H9 (cell line): ENCODE data around the gene ICAM4. TPM values are rescaled to one million over a fixed set of nuclear protein-coding genes. Genes with fewer than 3 reads are reported as not detected.

Source experiments
- DNase-seq: peaks from one replicate; pipeline ENCODE4 v3.0.0-alpha.2; 2017
- H2AFZ ChIP-seq: one replicate; pipeline ENCODE4 v1.6.1; 2013; ENCODE audit warnings: mild to moderate bottlenecking, low read length, control low read depth, moderate library complexity
- H2AK5ac ChIP-seq: 2 replicates; pipeline ENCODE4 v1.6.1; 2013; ENCODE audit warnings: low read length, control low read depth, mixed read lengths; ENCODE audit not compliant: insufficient read length
- H2BK120ac ChIP-seq: one replicate; pipeline ENCODE4 v1.6.1; 2013; ENCODE audit warnings: low read depth, mild to moderate bottlenecking, low read length, control low read depth, inconsistent platforms; ENCODE audit not compliant: poor library complexity, severe bottlenecking
- H2BK12ac ChIP-seq: 2 replicates; pipeline ENCODE4 v1.6.1; 2013; ENCODE audit warnings: low read length, control low read depth, mixed read lengths, low read depth; ENCODE audit not compliant: insufficient read length
- H2BK15ac ChIP-seq: 2 replicates; pipeline ENCODE4 v1.6.1; 2013; ENCODE audit warnings: low read depth, low read length, control low read depth
- H2BK20ac ChIP-seq: one replicate; pipeline ENCODE4 v1.6.1; 2013; ENCODE audit warnings: low read depth, mild to moderate bottlenecking, low read length, control low read depth, inconsistent platforms; ENCODE audit not compliant: poor library complexity, severe bottlenecking
- H2BK5ac ChIP-seq: 2 replicates; pipeline ENCODE4 v1.6.1; 2013; ENCODE audit warnings: low read length, control low read depth, mixed read lengths; ENCODE audit not compliant: insufficient read length
- H3K14ac ChIP-seq: 2 replicates; pipeline ENCODE4 v1.6.1; 2013; ENCODE audit warnings: low read length, control low read depth; ENCODE audit not compliant: insufficient read depth
- H3K18ac ChIP-seq: 2 replicates; pipeline ENCODE4 v1.6.1; 2013; ENCODE audit warnings: low read depth, mild to moderate bottlenecking, mixed read lengths, low read length, control low read depth; ENCODE audit not compliant: insufficient read length
- H3K23ac ChIP-seq: 2 replicates; pipeline ENCODE4 v1.6.1; 2013; ENCODE audit warnings: low read length, control low read depth, mixed read lengths, low read depth; ENCODE audit not compliant: insufficient read length
- H3K23me2 ChIP-seq: 2 replicates; pipeline ENCODE4 v1.6.1; 2013; ENCODE audit warnings: low read depth, mild to moderate bottlenecking, mixed read lengths, low read length, control low read depth; ENCODE audit not compliant: insufficient read length, poor library complexity, severe bottlenecking
- H3K27ac ChIP-seq: 2 replicates; pipeline ENCODE4 v1.5.1; 2013; ENCODE audit warnings: low read length, control low read depth, mixed read lengths, low read depth; ENCODE audit not compliant: insufficient read length
- H3K27me3 ChIP-seq: 2 replicates; pipeline ENCODE4 v1.6.1; 2013; ENCODE audit warnings: low read length, control low read depth, inconsistent platforms; ENCODE audit not compliant: insufficient read depth
- H3K4ac ChIP-seq: 2 replicates; pipeline ENCODE4 v1.6.1; 2013; ENCODE audit warnings: low read depth, mild to moderate bottlenecking, control low read depth, inconsistent platforms, low read length, moderate library complexity
- H3K4me1 ChIP-seq: 2 replicates; pipeline ENCODE4 v1.6.1; 2013; ENCODE audit warnings: low read length, control low read depth, inconsistent platforms; ENCODE audit not compliant: insufficient read depth
- H3K4me2 ChIP-seq: 2 replicates; pipeline ENCODE4 v1.6.1; 2013; ENCODE audit warnings: low read length, control low read depth, mixed read lengths; ENCODE audit not compliant: insufficient read length, insufficient read depth
- H3K56ac ChIP-seq: 2 replicates; pipeline ENCODE4 v1.6.1; 2013; ENCODE audit warnings: low read depth, mild to moderate bottlenecking, mixed read lengths, low read length, control low read depth; ENCODE audit not compliant: insufficient read length
- H3K79me1 ChIP-seq: 2 replicates; pipeline ENCODE4 v1.6.1; 2013; ENCODE audit warnings: low read depth, mild to moderate bottlenecking, moderate library complexity, low read length, control low read depth, inconsistent platforms; ENCODE audit not compliant: insufficient read depth, poor library complexity, severe bottlenecking
- H3K79me2 ChIP-seq: 2 replicates; pipeline ENCODE4 v1.6.1; 2013; ENCODE audit warnings: low read length, control low read depth, inconsistent platforms; ENCODE audit not compliant: insufficient read depth
- H3K9ac ChIP-seq: 2 replicates; pipeline ENCODE4 v1.6.1; 2013; ENCODE audit warnings: low read length, control low read depth, mixed read lengths; ENCODE audit not compliant: insufficient read length; ENCODE audit errors: extremely low read depth
- H3K9me3 ChIP-seq: one replicate; pipeline ENCODE4 v1.6.1; 2013; ENCODE audit warnings: low read depth, low read length, inconsistent platforms; ENCODE audit not compliant: control insufficient read depth
- H3T11ph ChIP-seq: one replicate; pipeline ENCODE4 v1.6.1; 2013; ENCODE audit warnings: mild to moderate bottlenecking, low read length, control low read depth, inconsistent platforms
- H4K20me1 ChIP-seq: one replicate; pipeline ENCODE4 v1.6.1; 2013; ENCODE audit not compliant: control insufficient read depth, insufficient read length, insufficient read depth
- H4K5ac ChIP-seq: 2 replicates; pipeline ENCODE4 v1.6.1; 2013; ENCODE audit warnings: low read depth, mild to moderate bottlenecking, mixed read lengths, low read length, control low read depth; ENCODE audit not compliant: insufficient read length
- H4K8ac ChIP-seq: replicated peaks from 2 replicates; pipeline ENCODE4 v1.6.1; 2013; ENCODE audit warnings: low read length, control low read depth, mixed read lengths, low read depth; ENCODE audit not compliant: insufficient read length
- H4K91ac ChIP-seq: 2 replicates; pipeline ENCODE4 v1.6.1; 2013; ENCODE audit warnings: low read depth, mild to moderate bottlenecking, moderate library complexity, mixed read lengths, low read length, control low read depth; ENCODE audit not compliant: insufficient read length
- H3K27ac Mint-ChIP-seq, 3 experiments: 2 replicates in 2 of 3; 3 replicates in 1 of 3; pipeline ENCODE4 v1.8.0; 2020 to 2021; ENCODE audit warnings: mixed read lengths in 3 of 3, mild to moderate bottlenecking in 1 of 3, moderate library complexity in 1 of 3
- H3K27me3 Mint-ChIP-seq: 2 replicates; pipeline ENCODE4 v1.8.0; 2021; ENCODE audit warnings: low read depth, mild to moderate bottlenecking, moderate library complexity, mixed read lengths
- H3K36me3 Mint-ChIP-seq, 3 experiments: 2 replicates in 2 of 3; 3 replicates in 1 of 3; pipeline ENCODE4 v1.8.0; 2020 to 2021; ENCODE audit warnings: low read depth in 3 of 3, mixed read lengths in 3 of 3; ENCODE audit not compliant: insufficient read depth in 1 of 3
- H3K4me1 Mint-ChIP-seq, 2 experiments: 2 replicates each; pipeline ENCODE4 v1.8.0; 2020; ENCODE audit warnings: mixed read lengths in 2 of 2
- H3K4me3 Mint-ChIP-seq, 2 experiments: 2 replicates in 1 of 2; 3 replicates in 1 of 2; pipeline ENCODE4 v1.8.0; 2020 to 2021; ENCODE audit warnings: mild to moderate bottlenecking in 2 of 2, mixed read lengths in 2 of 2, moderate library complexity in 1 of 2
- H3K9me3 Mint-ChIP-seq, 2 experiments: 2 replicates in 1 of 2; 3 replicates in 1 of 2; pipeline ENCODE4 v1.8.0; 2020; ENCODE audit warnings: mild to moderate bottlenecking in 2 of 2, mixed read lengths in 2 of 2, moderate library complexity in 1 of 2
- WGBS: extraction: QIAGEN DNeasy Blood & Tissue Kit; methylation state at CpG from one replicate; pipeline ENCODE4 v1.1.7; 2013; ENCODE audit warnings: missing lambda C conversion rate, low lambda C conversion rate, mixed read lengths; ENCODE audit not compliant: insufficient read length; ENCODE audit errors: extremely low coverage; 5-methylcytosine and 5-hydroxymethylcytosine counted together
- total RNA-seq: library from RNA; stranded (reverse); gene quantifications from 2 replicates; pipeline ENCODE4 v1.2.1, GENCODE V29; 2021
- TF ChIP-seq, protein P1 (sequence below): fragments of 200-600 bp; sonication (generic); conservative IDR thresholded peaks from 3 replicates; pipeline ENCODE4 v1.8.0; 2021; ENCODE audit warnings: antibody characterized with exemption, mild to moderate bottlenecking

The ICAM4 gene
- total RNA-seq, 1 experiment from 2014 or later, result 1.1 TPM

DNA sequence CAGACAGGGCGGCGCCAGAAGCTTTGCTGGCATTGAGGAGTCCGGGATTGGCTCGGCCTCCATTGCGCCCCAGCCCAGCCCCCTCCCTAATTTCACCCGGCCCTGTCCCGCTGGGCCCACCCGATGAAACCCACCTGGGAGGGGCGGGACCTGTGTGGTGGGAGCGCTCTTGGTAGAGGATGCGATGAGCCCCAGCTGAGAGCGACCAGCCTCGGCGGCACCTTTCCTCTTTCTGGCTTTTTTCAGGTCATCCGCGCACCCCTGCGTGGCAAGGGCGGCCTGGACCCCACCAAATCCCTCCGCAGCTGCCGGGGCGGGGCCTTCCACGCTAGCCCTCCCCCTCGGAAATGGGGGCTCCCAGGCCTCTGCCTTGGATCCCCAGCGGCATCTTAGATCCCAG lies 22.7 kb downstream of the ICAM4 start, which contains the start of gene ZGLP1:
Gene ZGLP1, minus strand, starts transcription at position 393 of the 400 bp plus-strand sequence.
- Histone ChIP-seq H3K27me3 (no peaks in the 10 kb centered on the region), H3K9ac (no peak within 1 kb of the TSS), H3K14ac (no peak within 1 kb of the TSS), H4K20me1 (no peaks in the 10 kb centered on the region), H3K4me2 (no peak within 1 kb of the TSS), H2BK5ac (no peak within 1 kb of the TSS), H3K9me3 (no peaks in the 10 kb centered on the region), H3K4me1 (no peaks in the 10 kb centered on the region), H2BK120ac (no peak within 1 kb of the TSS), H4K8ac (no peak within 1 kb of the TSS), H3K23me2 (no peaks in the 10 kb centered on the region), H3K27ac (no peak within 1 kb of the TSS), H3T11ph (no peak within 1 kb of the TSS), H4K91ac (no peak within 1 kb of the TSS), H2AK5ac (no peak within 1 kb of the TSS), H2BK20ac (no peak within 1 kb of the TSS), H3K4ac (no peak within 1 kb of the TSS), H3K23ac (no peak within 1 kb of the TSS), H4K5ac (no peak within 1 kb of the TSS), H3K56ac (no peak within 1 kb of the TSS), H2BK15ac (no peak within 1 kb of the TSS), H3K79me1 (no peaks in the 10 kb centered on the region), H3K79me2 (no peaks in the 10 kb centered on the region), H2AFZ (no peak within 1 kb of the TSS), H3K18ac (no peak within 1 kb of the TSS), H2BK12ac (no peak within 1 kb of the TSS)
- no CpG with 5 or more reads among the region's 24 CpGs for WGBS
- TF ChIP-seq, protein P1, sequence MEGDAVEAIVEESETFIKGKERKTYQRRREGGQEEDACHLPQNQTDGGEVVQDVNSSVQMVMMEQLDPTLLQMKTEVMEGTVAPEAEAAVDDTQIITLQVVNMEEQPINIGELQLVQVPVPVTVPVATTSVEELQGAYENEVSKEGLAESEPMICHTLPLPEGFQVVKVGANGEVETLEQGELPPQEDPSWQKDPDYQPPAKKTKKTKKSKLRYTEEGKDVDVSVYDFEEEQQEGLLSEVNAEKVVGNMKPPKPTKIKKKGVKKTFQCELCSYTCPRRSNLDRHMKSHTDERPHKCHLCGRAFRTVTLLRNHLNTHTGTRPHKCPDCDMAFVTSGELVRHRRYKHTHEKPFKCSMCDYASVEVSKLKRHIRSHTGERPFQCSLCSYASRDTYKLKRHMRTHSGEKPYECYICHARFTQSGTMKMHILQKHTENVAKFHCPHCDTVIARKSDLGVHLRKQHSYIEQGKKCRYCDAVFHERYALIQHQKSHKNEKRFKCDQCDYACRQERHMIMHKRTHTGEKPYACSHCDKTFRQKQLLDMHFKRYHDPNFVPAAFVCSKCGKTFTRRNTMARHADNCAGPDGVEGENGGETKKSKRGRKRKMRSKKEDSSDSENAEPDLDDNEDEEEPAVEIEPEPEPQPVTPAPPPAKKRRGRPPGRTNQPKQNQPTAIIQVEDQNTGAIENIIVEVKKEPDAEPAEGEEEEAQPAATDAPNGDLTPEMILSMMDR, result no peak
- no peaks in the 10 kb centered on the region for H3K9me3 Mint-ChIP-seq
- peaks cover 0 to 16% (median 9%) of the 10 kb centered on the region in 3 experiments; a peak in 4 of 7 replicates for H3K36me3 Mint-ChIP-seq
- H3K4me3 Mint-ChIP-seq, result no peak within 1 kb of the TSS; a peak in 1 of 5 replicates
- DNase-seq, result no peak
- no peaks in the 10 kb centered on the region for H3K27me3 Mint-ChIP-seq
- H3K27ac Mint-ChIP-seq, result no peak within 1 kb of the TSS; a peak in 1 of 7 replicates
- H3K4me1 Mint-ChIP-seq, result peaks cover 1 to 5% of the 10 kb centered on the region in 2 experiments; a peak in 1 of 4 replicates
